Measurements from ENCODE around the gene FARS2.

The FARS2 gene

GRCh38 chr6:5469101-5469846 is 208.0 kb downstream of the FARS2 start:
- DNase-seq (ENCODE audit: low read depth) = no peak

- DNase-seq (ENCODE audit: low read depth) = peak; percentile 7
These were observed 209.7 kb downstream of the FARS2 start for GRCh38 chr6:5471044-5471443.

- no peak for DNase-seq (ENCODE audit: low read depth)
These were observed 210.5 kb downstream of the FARS2 start for GRCh38 chr6:5471637-5472398.

- DNase-seq (ENCODE audit: low read depth) = no peak
These were observed 211.3 kb downstream of the FARS2 start for GRCh38 chr6:5472571-5472970.

- DNase-seq (ENCODE audit: low read depth) = no peak
These were observed 214.5 kb downstream of the FARS2 start for GRCh38 chr6:5475779-5476178.

- no peak for DNase-seq (ENCODE audit: low read depth)
These were observed 217.1 kb downstream of the FARS2 start for GRCh38 chr6:5478380-5478779.

GRCh38 chr6:5481033-5481432 is 219.7 kb downstream of the FARS2 start:
- DNase-seq (ENCODE audit: low read depth) = no peak

- no peak for DNase-seq (ENCODE audit: low read depth)
These were observed 220.4 kb downstream of the FARS2 start for GRCh38 chr6:5481750-5482149.

- no peak for DNase-seq (ENCODE audit: low read depth)
These were observed 221.3 kb downstream of the FARS2 start for GRCh38 chr6:5482619-5483018.

GRCh38 chr6:5484692-5485091 is 223.4 kb downstream of the FARS2 start:
- no peak for DNase-seq (ENCODE audit: low read depth)

GRCh38 chr6:5486214-5486613 is 224.9 kb downstream of the FARS2 start:
- no peak for DNase-seq (ENCODE audit: low read depth)

GRCh38 chr6:5490501-5491069 is 229.3 kb downstream of the FARS2 start:
- DNase-seq (ENCODE audit: low read depth) = no peak

- DNase-seq (ENCODE audit: low read depth) = no peak
These were observed 231.0 kb downstream of the FARS2 start for GRCh38 chr6:5492356-5492755.

GRCh38 chr6:5493806-5494205 is 232.5 kb downstream of the FARS2 start:
- DNase-seq (ENCODE audit: low read depth) = no peak

GRCh38 chr6:5497896-5498578 is 236.7 kb downstream of the FARS2 start:
- DNase-seq (ENCODE audit: low read depth) = no peak

- DNase-seq (ENCODE audit: low read depth) = no peak
These were observed 237.2 kb downstream of the FARS2 start for GRCh38 chr6:5498579-5498899.

- no peak for DNase-seq (ENCODE audit: low read depth)
These were observed 238.5 kb downstream of the FARS2 start for GRCh38 chr6:5499644-5500306.

- no peak for DNase-seq (ENCODE audit: low read depth)
These were observed 240.5 kb downstream of the FARS2 start for GRCh38 chr6:5501837-5502236.

- no peak for DNase-seq (ENCODE audit: low read depth)
These were observed 242.8 kb downstream of the FARS2 start for GRCh38 chr6:5504078-5504477.

- DNase-seq (ENCODE audit: low read depth) = no peak
These were observed 244.8 kb downstream of the FARS2 start for GRCh38 chr6:5506149-5506548.

- DNase-seq (ENCODE audit: low read depth) = no peak
These were observed 245.3 kb downstream of the FARS2 start for GRCh38 chr6:5506597-5506996.

GRCh38 chr6:5507131-5507681 is 245.9 kb downstream of the FARS2 start:
- no peak for DNase-seq (ENCODE audit: low read depth)

Data from activated T-helper 1 cell treated with Interleukin-2 at 50 U/mL for 16 hours (primary cell).